ENCODE measurements around the gene MIPEP. TPM values are rescaled to one million over a fixed set of nuclear protein-coding genes. Genes with fewer than 3 reads are reported as not detected.
"Not testable (repeated sequence)": the region's sequence is repeated elsewhere in the genome, so short reads cannot be mapped to it uniquely, and the experiment has no call there.

Gene MIPEP
- total and polyA plus RNA-seq, 2 donors, result 12.6 to 16.6 TPM

DNA sequence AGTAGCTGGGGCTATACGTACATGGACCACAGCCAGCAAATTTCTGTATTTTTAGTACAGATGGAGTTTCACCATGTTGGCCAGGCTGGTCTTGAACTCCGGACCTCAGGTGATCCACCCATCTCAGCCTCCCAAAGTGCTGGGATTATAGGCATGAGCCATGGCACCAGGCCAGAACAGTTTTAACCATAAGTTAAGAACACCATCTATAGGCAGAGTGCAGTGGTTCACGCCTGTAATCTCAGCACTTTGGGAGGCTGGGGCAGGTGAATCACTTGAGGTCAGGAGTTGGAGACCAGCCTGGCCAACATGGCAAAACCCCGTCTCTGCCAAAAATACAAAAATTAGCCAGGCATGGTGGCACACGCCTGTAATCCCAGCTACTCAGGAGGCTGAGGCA lies 143.1 kb downstream of the MIPEP start:
- not testable (repeated sequence) for H3K36me3 ChIP-seq (ENCODE audit: insufficient read depth); H3K27ac ChIP-seq (ENCODE audit: low read depth); DNase-seq (ENCODE audit: extremely low spot score); H3K4me3 ChIP-seq (ENCODE audit: low read depth, low read length); H3K4me1 ChIP-seq (ENCODE audit: insufficient read depth)
- 93% methylated on average over 5 of the region's 5 CpGs for WGBS

DNA sequence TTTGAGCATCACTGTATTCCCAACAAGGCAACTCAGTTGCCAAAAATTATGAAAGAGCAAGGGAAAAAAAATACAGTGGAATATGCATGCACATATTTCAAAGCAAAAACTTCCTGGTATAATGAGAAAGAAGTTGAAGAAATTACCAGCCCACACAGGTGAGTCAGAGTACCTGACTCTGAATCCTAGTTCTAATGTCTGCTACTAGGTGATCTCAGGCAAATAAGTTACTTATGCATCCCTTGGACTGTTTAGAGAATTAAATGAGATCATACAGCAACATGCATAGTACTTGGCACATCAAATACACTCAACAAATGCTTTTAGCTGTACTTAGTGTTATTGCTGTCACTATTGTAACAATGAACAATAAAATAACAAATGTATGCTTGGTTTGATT lies 144.9 kb downstream of the MIPEP start:
- Histone ChIP-seq H3K4me3 (ENCODE audit: low read depth, low read length) (no peak overlapping the region), H3K27ac (ENCODE audit: low read depth) (no peak overlapping the region), H3K4me1 (ENCODE audit: insufficient read depth) (no peaks in the 10 kb centered on the region), H3K36me3 (ENCODE audit: insufficient read depth) (no peaks in the 10 kb centered on the region)
- no peak for DNase-seq (ENCODE audit: extremely low spot score)

DNA sequence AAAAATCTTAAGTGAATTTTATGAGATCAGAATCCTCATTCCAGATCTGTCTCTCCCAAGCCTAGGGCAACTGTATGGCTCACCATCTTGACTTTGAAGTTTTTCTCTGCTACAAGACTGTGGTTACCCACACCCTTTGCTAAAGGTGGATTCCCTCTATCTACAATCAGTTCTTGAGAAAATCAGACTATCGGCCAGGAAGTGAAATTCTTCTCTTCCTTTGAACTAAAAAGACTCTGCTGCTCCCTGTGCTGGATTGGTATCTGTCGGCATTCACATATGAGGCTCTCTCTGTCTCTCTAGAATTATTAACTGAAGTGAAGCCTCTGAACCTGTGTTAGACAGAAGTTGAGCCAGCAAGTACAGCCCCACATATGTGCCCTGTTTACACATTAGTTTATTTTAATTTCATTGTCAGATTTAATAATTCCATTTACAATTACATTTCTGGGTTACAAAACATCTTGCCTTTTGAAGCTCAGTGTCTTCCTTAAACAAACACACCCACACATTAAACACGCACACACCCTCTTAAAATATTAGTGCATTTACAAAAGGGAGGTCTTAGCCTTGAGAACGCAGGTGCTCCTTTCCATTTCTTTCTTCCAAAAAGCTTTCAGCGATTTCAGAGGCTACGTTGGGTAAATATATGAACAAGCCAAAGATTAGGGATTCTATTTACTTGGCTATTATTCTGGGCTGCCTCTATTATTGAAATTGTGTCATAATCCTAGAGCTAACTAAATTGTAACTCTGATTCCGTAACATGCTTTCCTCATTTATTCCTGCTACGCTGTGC lies 145.7 kb downstream of the MIPEP start:
- Histone ChIP-seq H3K27ac (ENCODE audit: low read depth) (no peak overlapping the region), H3K36me3 (ENCODE audit: insufficient read depth) (no peaks in the 10 kb centered on the region), H3K4me1 (ENCODE audit: insufficient read depth) (no peaks in the 10 kb centered on the region), H3K4me3 (ENCODE audit: low read depth, low read length) (no peak overlapping the region)
- DNase-seq (ENCODE audit: extremely low spot score), result no peak
- 74% methylated on average over 8 of the region's 8 CpGs for WGBS

DNA sequence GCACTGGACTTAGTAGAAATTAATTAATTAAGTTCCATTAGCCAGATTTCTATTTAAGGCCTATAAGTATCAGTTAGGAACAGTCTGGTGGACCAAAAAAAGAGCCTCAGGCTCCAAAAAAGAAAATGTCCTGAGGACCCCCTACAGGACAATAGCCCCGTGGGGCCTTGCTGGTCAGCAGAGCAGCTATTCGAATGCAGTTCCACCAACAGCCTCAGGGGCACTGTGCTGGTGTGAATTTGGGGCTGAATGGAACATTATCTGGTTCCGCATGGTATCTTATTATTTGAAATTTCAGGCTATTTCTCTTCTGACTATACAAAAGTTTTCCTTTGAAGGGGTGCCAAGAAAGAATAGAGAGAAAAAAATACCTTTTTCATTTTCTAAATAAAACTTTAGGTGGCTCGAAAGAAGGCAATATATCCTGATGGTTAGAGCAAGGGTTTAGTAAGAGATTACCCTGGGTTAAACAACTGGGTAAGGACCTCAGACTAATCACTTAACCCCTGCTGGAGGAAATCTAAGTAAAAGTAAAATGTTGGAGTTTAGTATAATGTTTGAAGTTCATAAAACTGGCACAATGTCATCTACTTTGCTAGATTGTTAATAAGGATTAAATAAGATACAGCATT lies 147.2 kb downstream of the MIPEP start:
- Histone ChIP-seq H3K36me3 (ENCODE audit: insufficient read depth) (no peaks in the 10 kb centered on the region), H3K4me1 (ENCODE audit: insufficient read depth) (no peaks in the 10 kb centered on the region), H3K27ac (ENCODE audit: low read depth) (no peak overlapping the region), H3K4me3 (ENCODE audit: low read depth, low read length) (no peak overlapping the region)
- WGBS, result 79% methylated on average over 4 of the region's 4 CpGs
- no peak for DNase-seq (ENCODE audit: extremely low spot score)

DNA sequence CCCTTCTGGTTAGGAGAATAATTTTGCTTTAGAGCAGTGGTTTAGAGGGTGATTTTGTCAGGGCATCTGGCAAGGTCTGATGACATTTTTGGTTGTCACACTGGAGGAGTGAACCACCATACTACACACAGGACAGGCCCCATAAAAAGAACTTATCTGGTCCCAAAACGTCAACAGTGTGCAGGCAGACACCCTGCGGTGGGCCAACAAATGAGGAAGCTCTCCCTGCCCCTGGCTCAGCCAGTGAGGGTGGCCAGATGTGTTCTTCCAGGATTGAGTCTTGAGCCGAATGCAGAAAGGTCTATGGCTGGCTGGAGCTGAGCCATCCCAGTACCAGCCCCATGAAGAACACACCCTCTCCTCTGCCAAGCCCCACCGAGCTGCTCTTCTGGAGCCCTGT lies 149.2 kb downstream of the MIPEP start:
- no peak overlapping the region for H3K27ac ChIP-seq (ENCODE audit: low read depth)
- 89% methylated on average over 4 of the region's 4 CpGs for WGBS
- no peak overlapping the region for H3K4me3 ChIP-seq (ENCODE audit: low read depth, low read length)
- H3K4me1 ChIP-seq (ENCODE audit: insufficient read depth), result no peaks in the 10 kb centered on the region
- H3K36me3 ChIP-seq (ENCODE audit: insufficient read depth), result no peaks in the 10 kb centered on the region
- no peak for DNase-seq (ENCODE audit: extremely low spot score)

DNA sequence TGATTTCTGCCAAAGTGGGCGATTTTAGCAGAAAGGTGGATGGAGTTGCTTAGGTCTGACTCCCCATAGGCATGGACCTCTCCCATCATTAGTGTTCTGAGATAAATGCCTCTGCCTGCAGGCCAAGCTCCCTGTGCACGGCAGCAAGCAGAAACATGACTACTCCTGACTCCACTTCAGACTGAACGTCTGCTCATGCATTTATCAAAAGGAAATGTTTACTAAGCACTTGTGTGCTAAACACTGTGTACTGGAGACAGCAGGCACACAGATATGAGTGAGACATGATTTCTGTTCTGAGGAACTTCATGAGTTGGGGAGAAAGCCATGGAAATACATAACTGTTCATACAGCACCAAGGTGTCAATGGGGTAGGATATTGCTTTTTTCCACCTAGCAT lies 149.6 kb downstream of the MIPEP start:
- DNase-seq (ENCODE audit: extremely low spot score), result no peak
- no peak overlapping the region for H3K27ac ChIP-seq (ENCODE audit: low read depth)
- H3K4me1 ChIP-seq (ENCODE audit: insufficient read depth), result no peaks in the 10 kb centered on the region
- WGBS, result 73% methylated on average over 3 of the region's 3 CpGs
- no peaks in the 10 kb centered on the region for H3K36me3 ChIP-seq (ENCODE audit: insufficient read depth)
- no peak overlapping the region for H3K4me3 ChIP-seq (ENCODE audit: low read depth, low read length)

DNA sequence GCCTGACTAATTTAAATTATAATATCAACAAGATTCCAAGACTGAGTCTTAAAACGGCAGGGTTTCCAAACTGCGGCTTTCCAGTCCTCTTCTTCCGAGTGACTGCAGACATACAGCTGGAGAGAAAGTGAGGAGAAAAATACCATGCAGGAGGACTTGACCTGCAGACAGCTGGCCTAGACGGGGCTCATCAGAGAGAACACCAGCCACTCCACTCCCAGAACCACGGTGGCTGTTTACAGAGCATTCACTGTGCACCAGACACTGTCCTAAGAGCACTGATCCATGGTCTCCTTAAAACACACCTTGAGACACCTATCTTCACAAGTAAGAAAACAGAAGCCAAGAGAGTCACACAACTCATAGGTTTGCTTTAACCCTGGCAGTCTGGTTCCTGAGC lies 152.7 kb downstream of the MIPEP start:
- DNase-seq (ENCODE audit: extremely low spot score), result no peak
- no peaks in the 10 kb centered on the region for H3K4me1 ChIP-seq (ENCODE audit: insufficient read depth)
- H3K4me3 ChIP-seq (ENCODE audit: low read depth, low read length), result no peak overlapping the region
- H3K36me3 ChIP-seq (ENCODE audit: insufficient read depth), result no peaks in the 10 kb centered on the region
- no peak overlapping the region for H3K27ac ChIP-seq (ENCODE audit: low read depth)
- WGBS, result 80% methylated on average over 5 of the region's 5 CpGs

DNA sequence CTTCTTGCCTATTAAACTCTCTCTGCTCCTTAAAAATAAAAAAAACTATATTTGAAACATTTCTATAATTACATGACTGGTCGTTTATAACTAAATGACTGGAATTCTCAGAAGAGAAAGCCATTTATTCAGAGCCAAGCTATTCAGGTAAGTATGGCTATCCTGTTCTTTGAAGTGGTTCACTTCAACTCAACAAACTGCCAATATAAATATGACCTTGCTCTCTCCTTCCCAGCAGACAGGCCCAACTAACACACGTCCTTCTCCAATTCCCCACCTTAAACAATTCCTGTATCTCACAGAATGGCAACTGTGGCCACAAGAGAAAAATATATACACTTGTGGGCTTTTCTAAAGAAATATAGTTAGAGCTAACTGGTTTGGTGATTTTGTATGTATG lies 153.9 kb downstream of the MIPEP start:
- H3K27ac ChIP-seq (ENCODE audit: low read depth), result no peak overlapping the region
- 78% methylated on average over 2 of the region's 2 CpGs for WGBS
- H3K36me3 ChIP-seq (ENCODE audit: insufficient read depth), result no peaks in the 10 kb centered on the region

DNA sequence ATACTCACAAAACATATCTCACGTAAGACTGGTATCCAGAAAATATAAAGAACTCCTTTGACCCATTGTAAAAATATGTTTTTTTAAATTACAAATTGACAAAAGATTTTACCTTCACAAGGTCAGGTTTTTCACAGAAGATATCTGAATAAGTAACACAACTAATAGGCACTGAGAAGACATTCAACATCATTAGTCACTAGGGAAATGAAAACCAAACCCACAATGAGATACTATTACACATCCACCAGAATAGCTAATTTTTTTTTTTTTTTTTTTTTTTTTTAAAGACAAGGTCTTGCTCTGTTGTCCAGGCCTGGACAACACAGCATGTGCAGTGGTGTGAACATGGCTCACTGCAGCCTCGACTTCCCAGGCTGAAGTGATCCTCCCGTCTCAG lies 157.5 kb downstream of the MIPEP start:
- Histone ChIP-seq H3K4me1 (ENCODE audit: insufficient read depth) (no peaks in the 10 kb centered on the region), H3K4me3 (ENCODE audit: low read depth, low read length) (no peak overlapping the region), H3K36me3 (ENCODE audit: insufficient read depth) (no peaks in the 10 kb centered on the region), H3K27ac (ENCODE audit: low read depth) (no peak overlapping the region)
- no peak for DNase-seq (ENCODE audit: extremely low spot score)
- 98% methylated on average over 3 of the region's 3 CpGs for WGBS

More for the DNA sequence above, 153.9 kb downstream of the MIPEP start:
- DNase-seq (ENCODE audit: extremely low spot score), result no peak
- Histone ChIP-seq H3K4me3 (ENCODE audit: low read depth, low read length) (no peak overlapping the region), H3K4me1 (ENCODE audit: insufficient read depth) (no peaks in the 10 kb centered on the region)

DNA sequence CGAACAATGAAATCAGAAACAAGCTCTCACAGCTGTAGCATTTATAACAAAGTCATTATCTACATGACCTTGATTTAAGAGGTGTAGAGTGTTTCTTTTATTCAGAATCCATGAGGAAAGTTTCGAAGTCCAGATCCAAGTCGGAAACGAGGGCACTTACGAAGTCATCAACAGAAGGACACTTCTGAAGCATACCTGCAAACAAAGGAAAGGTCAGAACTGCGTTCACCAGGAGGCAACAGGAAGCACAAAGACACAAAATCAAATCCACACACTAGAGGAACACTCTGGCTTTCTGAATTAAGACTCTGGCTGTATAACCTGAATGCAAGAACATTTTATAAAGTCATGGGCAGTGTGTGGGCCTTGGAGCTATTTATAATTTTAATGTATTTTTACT lies 158.9 kb downstream of the MIPEP start:
- no peaks in the 10 kb centered on the region for H3K36me3 ChIP-seq (ENCODE audit: insufficient read depth)
- no peak overlapping the region for H3K27ac ChIP-seq (ENCODE audit: low read depth)
- DNase-seq (ENCODE audit: extremely low spot score), result no peak
- WGBS, result 77% methylated on average over 6 of the region's 6 CpGs
- H3K4me3 ChIP-seq (ENCODE audit: low read depth, low read length), result no peak overlapping the region
- no peaks in the 10 kb centered on the region for H3K4me1 ChIP-seq (ENCODE audit: insufficient read depth)

DNA sequence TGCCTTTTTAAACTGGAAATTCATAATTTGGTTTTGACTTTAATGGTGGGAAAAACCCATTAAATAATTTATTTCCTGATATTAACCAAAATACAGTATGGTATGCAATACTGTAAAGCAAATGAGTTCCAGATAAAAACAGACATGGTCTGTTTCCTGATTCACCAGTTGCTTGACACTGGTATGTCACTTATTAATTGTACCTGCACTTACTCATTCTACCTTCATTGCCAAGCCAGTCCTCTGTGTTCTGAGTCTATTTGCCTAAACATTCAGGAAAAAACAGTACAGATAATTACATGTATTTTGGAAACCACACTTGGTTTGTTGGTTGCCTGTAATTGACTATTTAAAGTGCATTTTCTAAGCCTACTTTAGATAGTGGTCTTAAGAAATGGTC lies 159.7 kb downstream of the MIPEP start:
- Histone ChIP-seq H3K27ac (ENCODE audit: low read depth) (no peak overlapping the region), H3K4me1 (ENCODE audit: insufficient read depth) (no peaks in the 10 kb centered on the region), H3K36me3 (ENCODE audit: insufficient read depth) (no peaks in the 10 kb centered on the region), H3K4me3 (ENCODE audit: low read depth, low read length) (no peak overlapping the region)
- no peak for DNase-seq (ENCODE audit: extremely low spot score)

DNA sequence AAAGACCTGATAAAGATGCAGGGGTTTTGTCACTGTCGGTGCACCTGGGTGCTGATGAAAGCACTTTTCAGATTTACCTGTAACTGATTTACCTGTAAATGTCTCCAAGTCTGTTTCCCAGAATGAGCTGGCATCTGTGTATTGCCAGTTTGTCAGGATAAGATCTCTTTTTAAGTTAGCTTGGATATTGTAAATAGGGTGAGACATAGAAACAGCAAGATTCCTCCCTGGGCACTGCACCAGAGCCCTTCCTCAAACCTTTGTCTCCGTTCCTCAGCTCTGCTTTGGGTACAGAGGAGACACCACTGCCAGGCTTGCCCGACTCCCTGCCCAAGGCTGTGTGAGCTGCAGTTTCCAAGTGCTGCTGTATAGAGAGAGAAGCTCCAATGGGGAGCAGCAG lies 160.4 kb downstream of the MIPEP start:
- no peaks in the 10 kb centered on the region for H3K4me1 ChIP-seq (ENCODE audit: insufficient read depth)
- DNase-seq (ENCODE audit: extremely low spot score), result no peak
- H3K36me3 ChIP-seq (ENCODE audit: insufficient read depth), result no peaks in the 10 kb centered on the region
- 91% methylated on average over 3 of the region's 3 CpGs for WGBS
- no peak overlapping the region for H3K27ac ChIP-seq (ENCODE audit: low read depth)
- H3K4me3 ChIP-seq (ENCODE audit: low read depth, low read length), result no peak overlapping the region

DNA sequence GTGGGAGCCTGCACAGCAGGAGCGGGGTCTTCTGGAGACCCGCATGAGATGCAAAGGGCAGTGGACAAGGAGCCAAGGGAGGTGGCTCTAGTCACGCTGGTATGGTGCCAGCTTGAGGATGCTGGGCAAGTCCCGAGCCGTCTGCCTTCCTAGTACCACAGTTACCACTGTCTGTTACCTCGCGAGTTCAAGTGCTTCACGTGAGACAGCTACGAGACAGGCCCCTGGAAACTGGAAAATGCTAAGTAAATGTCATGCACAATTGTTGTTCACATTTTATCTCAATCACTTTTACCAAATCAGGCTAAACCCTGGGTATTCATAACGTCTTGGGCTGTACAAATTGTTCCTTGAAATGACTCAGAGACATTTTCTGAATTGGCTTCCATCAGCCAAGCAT lies 163.3 kb downstream of the MIPEP start:
- no peak overlapping the region for H3K27ac ChIP-seq (ENCODE audit: low read depth)
- H3K36me3 ChIP-seq (ENCODE audit: insufficient read depth), result no peaks in the 10 kb centered on the region
- WGBS, result 93% methylated on average over 10 of the region's 10 CpGs

DNA sequence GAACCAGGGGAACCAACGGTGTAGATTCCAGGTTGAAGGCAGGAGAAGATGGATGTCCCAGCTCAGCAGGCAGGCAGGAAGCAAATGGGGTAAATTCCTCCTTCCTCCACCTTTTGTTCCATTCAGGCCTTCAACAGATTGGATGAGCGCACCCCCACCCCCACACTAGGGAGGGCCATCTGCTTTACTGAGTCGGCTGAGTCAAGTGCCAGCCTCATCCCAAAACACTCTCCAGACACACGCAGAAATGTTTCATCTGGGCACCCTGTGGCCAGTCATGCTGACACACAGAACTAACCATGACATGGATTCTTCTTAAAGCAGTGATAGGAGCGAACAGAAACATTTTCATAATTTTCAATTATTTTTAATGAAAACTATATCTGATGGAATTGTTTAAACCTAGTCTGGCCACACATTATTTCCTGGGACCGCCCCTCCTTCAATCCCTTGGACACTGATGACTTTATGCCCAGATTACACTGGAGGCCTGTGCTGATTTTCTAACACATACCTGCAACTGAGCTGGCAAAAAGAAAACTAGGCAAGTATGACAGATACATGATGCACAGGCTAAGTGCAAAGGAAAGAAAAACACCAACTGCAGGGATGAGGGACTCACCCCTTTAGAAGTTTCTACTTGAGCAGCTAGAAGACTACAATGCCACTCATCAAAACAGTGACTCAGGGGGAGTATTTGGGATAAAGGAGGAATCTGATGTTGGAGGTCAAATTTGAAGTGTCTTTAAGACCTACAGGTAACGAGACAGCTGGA lies 164.8 kb downstream of the MIPEP start:
- H3K4me3 ChIP-seq (ENCODE audit: low read depth, low read length), result no peak overlapping the region
- H3K36me3 ChIP-seq (ENCODE audit: insufficient read depth), result no peaks in the 10 kb centered on the region
- 89% methylated on average over 7 of the region's 7 CpGs for WGBS
- DNase-seq (ENCODE audit: extremely low spot score), result no peak
- no peak overlapping the region for H3K27ac ChIP-seq (ENCODE audit: low read depth)
- H3K4me1 ChIP-seq (ENCODE audit: insufficient read depth), result no peaks in the 10 kb centered on the region

More for the DNA sequence above, 163.3 kb downstream of the MIPEP start:
- H3K4me1 ChIP-seq (ENCODE audit: insufficient read depth), result no peaks in the 10 kb centered on the region
- no peak overlapping the region for H3K4me3 ChIP-seq (ENCODE audit: low read depth, low read length)
- DNase-seq (ENCODE audit: extremely low spot score), result no peak

Measured in urinary bladder (tissue), 4 donors.